Activated CD8-positive, alpha-beta T cell treated with anti-CD3 and anti-CD28 coated beads for 36 hours (primary cell): ENCODE results near the gene ARMH4. TPM values are rescaled to one million over a fixed set of nuclear protein-coding genes. Genes with fewer than 3 reads are reported as not detected.

Source experiments
- ATAC-seq: fragments of 200-7000 bp; cut with Tn5 transposase; one replicate; pipeline ENCODE4 v1.10.0; 2021; ENCODE audit warnings: mild to moderate bottlenecking, moderate library complexity
- CTCF ChIA-PET: fragments of 350-600 bp; sonication (Branson Sonifier 250); formaldehyde crosslinking; loops from one replicate; lab custom pipeline; 2021; ENCODE audit warnings: antibody characterized with exemption; lab: Charles Lee
- POLR2A ChIA-PET: fragments of 350-600 bp; sonication (Branson Sonifier 250); formaldehyde crosslinking; loops from one replicate; lab custom pipeline; 2021; ENCODE audit warnings: antibody characterized with exemption; lab: Charles Lee
- DNase-seq: peaks from one replicate; pipeline ENCODE4 v3.0.0-alpha.2; 2020
- H3K27ac Mint-ChIP-seq: one replicate; pipeline ENCODE4 v1.8.0; 2021; ENCODE audit warnings: mild to moderate bottlenecking, mixed read lengths
- H3K27me3 Mint-ChIP-seq: one replicate; pipeline ENCODE4 v1.8.0; 2021; ENCODE audit warnings: mixed read lengths
- H3K36me3 Mint-ChIP-seq: one replicate; pipeline ENCODE4 v1.8.0; 2021; ENCODE audit warnings: low read depth, mixed read lengths
- H3K4me1 Mint-ChIP-seq: one replicate; pipeline ENCODE4 v1.8.0; 2021; ENCODE audit warnings: low read depth, mixed read lengths
- H3K4me3 Mint-ChIP-seq: one replicate; pipeline ENCODE4 v1.8.0; 2021; ENCODE audit warnings: mild to moderate bottlenecking, moderate library complexity, mixed read lengths
- H3K9me3 Mint-ChIP-seq: one replicate; pipeline ENCODE4 v1.8.0; 2021; ENCODE audit warnings: mixed read lengths
- intact Hi-C: fragments of 100-400 bp; cut with micrococcal nuclease; formaldehyde crosslinking; loops from one replicate; pipeline ENCODE4 v1.10.0; 2022
- total RNA-seq, 2 experiments: library from RNA; stranded (reverse); gene quantifications; one replicate each; pipeline ENCODE4 v1.2.3, GENCODE V29; 2021
- TF ChIP-seq, protein P1 (sequence below): fragments of 200-600 bp; IDR thresholded peaks from one replicate; pipeline ENCODE4 v1.8.0; 2022; ENCODE audit warnings: antibody characterized with exemption, mild to moderate bottlenecking

The ARMH4 gene
- total RNA-seq, 2 experiments from 2014 or later = not detected

DNA sequence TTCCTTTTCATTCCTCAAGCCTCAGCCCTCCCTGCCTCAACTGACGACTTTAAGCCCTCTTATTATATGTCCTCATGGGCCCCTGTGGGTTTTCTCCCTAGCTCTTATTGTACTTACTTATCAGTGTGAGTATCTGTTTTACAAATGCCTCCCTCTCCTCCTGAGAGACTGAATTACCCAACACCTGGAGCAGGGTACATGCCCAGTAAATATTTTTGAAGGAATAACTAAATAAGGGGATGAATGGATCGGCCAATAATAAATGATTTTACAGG lies 190.3 kb downstream of the ARMH4 start:
- H3K4me3 Mint-ChIP-seq = no peak overlapping the region
- DNase-seq (no peak), ATAC-seq (no peak)
- H3K9me3 Mint-ChIP-seq = no peaks in the 10 kb centered on the region
- no peaks in the 10 kb centered on the region for H3K36me3 Mint-ChIP-seq
- TF ChIP-seq, protein P1, sequence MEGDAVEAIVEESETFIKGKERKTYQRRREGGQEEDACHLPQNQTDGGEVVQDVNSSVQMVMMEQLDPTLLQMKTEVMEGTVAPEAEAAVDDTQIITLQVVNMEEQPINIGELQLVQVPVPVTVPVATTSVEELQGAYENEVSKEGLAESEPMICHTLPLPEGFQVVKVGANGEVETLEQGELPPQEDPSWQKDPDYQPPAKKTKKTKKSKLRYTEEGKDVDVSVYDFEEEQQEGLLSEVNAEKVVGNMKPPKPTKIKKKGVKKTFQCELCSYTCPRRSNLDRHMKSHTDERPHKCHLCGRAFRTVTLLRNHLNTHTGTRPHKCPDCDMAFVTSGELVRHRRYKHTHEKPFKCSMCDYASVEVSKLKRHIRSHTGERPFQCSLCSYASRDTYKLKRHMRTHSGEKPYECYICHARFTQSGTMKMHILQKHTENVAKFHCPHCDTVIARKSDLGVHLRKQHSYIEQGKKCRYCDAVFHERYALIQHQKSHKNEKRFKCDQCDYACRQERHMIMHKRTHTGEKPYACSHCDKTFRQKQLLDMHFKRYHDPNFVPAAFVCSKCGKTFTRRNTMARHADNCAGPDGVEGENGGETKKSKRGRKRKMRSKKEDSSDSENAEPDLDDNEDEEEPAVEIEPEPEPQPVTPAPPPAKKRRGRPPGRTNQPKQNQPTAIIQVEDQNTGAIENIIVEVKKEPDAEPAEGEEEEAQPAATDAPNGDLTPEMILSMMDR = no peak
- no peaks in the 10 kb centered on the region for H3K4me1 Mint-ChIP-seq
- H3K27ac Mint-ChIP-seq = no peak overlapping the region
- intact Hi-C loops = no loop called here
- ChIA-PET POLR2A (no interaction called here), CTCF (no interaction called here)
- H3K27me3 Mint-ChIP-seq = peaks cover 6% of the 10 kb centered on the region

- ATAC-seq = no peak
- H3K36me3 Mint-ChIP-seq = no peaks in the 10 kb centered on the region
- no peak for DNase-seq
- peaks cover 1% of the 10 kb centered on the region for H3K9me3 Mint-ChIP-seq
- ChIA-PET CTCF (no interaction called here), POLR2A (no interaction called here)
- TF ChIP-seq, protein P1 = no peak
- H3K4me3 Mint-ChIP-seq = no peak overlapping the region
- H3K4me1 Mint-ChIP-seq = no peaks in the 10 kb centered on the region
- no peak overlapping the region for H3K27ac Mint-ChIP-seq
- peaks cover 6% of the 10 kb centered on the region for H3K27me3 Mint-ChIP-seq
- intact Hi-C loops = no loop called here
These were observed 190.8 kb downstream of the ARMH4 start for GRCh38 chr14:57960946-57961785.

GRCh38 chr14:57957441-57957840 lies 194.6 kb downstream of the ARMH4 start:
- CTCF ChIA-PET = no interaction called here
- no peak overlapping the region for H3K27ac Mint-ChIP-seq
- intact Hi-C loops = no loop called here

More at GRCh38 chr14:57957441-57957840, 194.6 kb downstream of the ARMH4 start:
- Mint-ChIP-seq H3K4me1 (no peaks in the 10 kb centered on the region), H3K36me3 (no peaks in the 10 kb centered on the region), H3K27me3 (peaks cover 5% of the 10 kb centered on the region), H3K9me3 (peaks cover 1% of the 10 kb centered on the region), H3K4me3 (no peak overlapping the region)
- TF ChIP-seq, protein P1 = no peak
- ATAC-seq (no peak), DNase-seq (no peak)
- POLR2A ChIA-PET = no interaction called here

Other genes with a start within 250 kb of the ARMH4 start
- gene ACTR10, start 47.9 kb upstream of the ARMH4 start, total RNA-seq = 10 to 100 TPM; 30.3 to 36.5 TPM
- 100 to 1,000 TPM; 378 to 401 TPM for gene PSMA3, start 92.6 kb upstream of the ARMH4 start, total RNA-seq
- 10 to 100 TPM; 22.1 to 22.4 TPM for gene ARID4A, start 146.3 kb upstream of the ARMH4 start, total RNA-seq
- not detected for gene TOMM20L, start 243.7 kb upstream of the ARMH4 start, total RNA-seq